ENCODE data around the gene ANKH. TPM values are rescaled to one million over a fixed set of nuclear protein-coding genes. Genes with fewer than 3 reads are reported as not detected.

Gene ANKH
- total and polyA plus RNA-seq, 4 donors = 10.8 to 46.7 (median 17.2) TPM

GRCh38 chr5:14723701-14724132 lies 147.9 kb downstream of the ANKH start:
- no peak for ATAC-seq (ENCODE audit: insufficient read depth, low FRiP score)

GRCh38 chr5:14722923-14723322 lies 148.7 kb downstream of the ANKH start:
- Histone ChIP-seq H3K27me3 (ENCODE audit: control insufficient read depth in 3 of 3, insufficient read depth in 3 of 3, low read length in 2 of 3) (no peaks in the 10 kb centered on the region), H3K27ac (ENCODE audit: low read depth in 1 of 2, low read length in 1 of 2) (no peak overlapping the region), H3K9ac (ENCODE audit: insufficient read depth in 1 of 2, low read length in 2 of 2) (no peak overlapping the region), H3K9me3 (ENCODE audit: control insufficient read depth in 4 of 4, insufficient read depth in 3 of 4, low read length in 3 of 4) (no peaks in the 10 kb centered on the region), H3K4me1 (ENCODE audit: control insufficient read depth in 5 of 5, insufficient read depth in 5 of 5, low read length in 5 of 5) (peaks cover 0 to 4% (median 0%) of the 10 kb centered on the region in 5 donors), H3K36me3 (ENCODE audit: control insufficient read depth in 4 of 4, insufficient read depth in 4 of 4, low read length in 4 of 4) (no peaks in the 10 kb centered on the region), H3K4me3 (no peak overlapping the region)
- TF ChIP-seq CTCF (IDR thresholded peaks at IDR 0.05; ENCODE audit: control extremely low read depth, extremely low read depth) = no peak
- 94 to 96% methylated on average over 8 of the region's 8 CpGs for WGBS, 2 donors
- no peak for DNase-seq
- no peak for ATAC-seq (ENCODE audit: insufficient read depth, low FRiP score)

More at GRCh38 chr5:14723701-14724132, 147.9 kb downstream of the ANKH start:
- 81 to 83% methylated on average over 4 of the region's 4 CpGs for WGBS, 2 donors
- Histone ChIP-seq H3K9me3 (ENCODE audit: control insufficient read depth in 4 of 4, insufficient read depth in 3 of 4, low read length in 3 of 4) (no peaks in the 10 kb centered on the region), H3K4me3 (no peak overlapping the region), H3K27me3 (ENCODE audit: control insufficient read depth in 3 of 3, insufficient read depth in 3 of 3, low read length in 2 of 3) (no peaks in the 10 kb centered on the region), H3K27ac (ENCODE audit: low read depth in 1 of 2, low read length in 1 of 2) (no peak overlapping the region), H3K9ac (ENCODE audit: insufficient read depth in 1 of 2, low read length in 2 of 2) (no peak overlapping the region), H3K36me3 (ENCODE audit: control insufficient read depth in 4 of 4, insufficient read depth in 4 of 4, low read length in 4 of 4) (no peaks in the 10 kb centered on the region), H3K4me1 (ENCODE audit: control insufficient read depth in 5 of 5, insufficient read depth in 5 of 5, low read length in 5 of 5) (peaks cover 0 to 4% (median 0%) of the 10 kb centered on the region in 5 donors)
- no peak for DNase-seq
- TF ChIP-seq CTCF (IDR thresholded peaks at IDR 0.05; ENCODE audit: control extremely low read depth, extremely low read depth) = no peak

- Histone ChIP-seq H3K9me3 (ENCODE audit: control insufficient read depth in 4 of 4, insufficient read depth in 3 of 4, low read length in 3 of 4) (no peaks in the 10 kb centered on the region), H3K4me1 (ENCODE audit: control insufficient read depth in 5 of 5, insufficient read depth in 5 of 5, low read length in 5 of 5) (no peaks in the 10 kb centered on the region), H3K27ac (ENCODE audit: low read depth in 1 of 2, low read length in 1 of 2) (no peak overlapping the region), H3K27me3 (ENCODE audit: control insufficient read depth in 3 of 3, insufficient read depth in 3 of 3, low read length in 2 of 3) (no peaks in the 10 kb centered on the region), H3K4me3 (no peak overlapping the region), H3K36me3 (ENCODE audit: control insufficient read depth in 4 of 4, insufficient read depth in 4 of 4, low read length in 4 of 4) (no peaks in the 10 kb centered on the region), H3K9ac (ENCODE audit: insufficient read depth in 1 of 2, low read length in 2 of 2) (no peak overlapping the region)
- DNase-seq = no peak
- WGBS, 2 donors = 93 to 96% methylated on average over 7 of the region's 7 CpGs
- TF ChIP-seq CTCF (IDR thresholded peaks at IDR 0.05; ENCODE audit: control extremely low read depth, extremely low read depth) = no peak
- ATAC-seq (ENCODE audit: insufficient read depth, low FRiP score) = no peak
These were observed 149.5 kb downstream of the ANKH start for GRCh38 chr5:14721990-14722656.
